Type B pancreatic cell (in vitro differentiated cells): Measurements from ENCODE around the gene HBP1. TPM values are rescaled to one million over a fixed set of nuclear protein-coding genes. Genes with fewer than 3 reads are reported as not detected.
"Not testable (repeated sequence)": the region's sequence is repeated elsewhere in the genome, so short reads cannot be mapped to it uniquely, and the experiment has no call there.

Experiments used
- DNase-seq: peaks from one replicate; pipeline ENCODE4 v3.0.0; 2021; ENCODE audit warnings: mixed read lengths; ENCODE audit not compliant: unreplicated experiment; ENCODE audit errors: extremely low spot score
- H3K27ac Mint-ChIP-seq: 2 replicates; pipeline ENCODE4 v1.8.0; 2021; ENCODE audit warnings: mild to moderate bottlenecking, mixed read lengths
- H3K27me3 Mint-ChIP-seq: 2 replicates; pipeline ENCODE4 v1.8.0; 2021; ENCODE audit warnings: mixed read lengths
- H3K36me3 Mint-ChIP-seq: 2 replicates; pipeline ENCODE4 v1.8.0; 2021; ENCODE audit warnings: mixed read lengths
- H3K4me1 Mint-ChIP-seq: one replicate; pipeline ENCODE4 v1.8.0; 2021; ENCODE audit warnings: mixed read lengths; ENCODE audit not compliant: unreplicated experiment
- H3K4me3 Mint-ChIP-seq: 2 replicates; pipeline ENCODE4 v1.8.0; 2021; ENCODE audit warnings: mild to moderate bottlenecking, mixed read lengths
- H3K9me3 Mint-ChIP-seq: 2 replicates; pipeline ENCODE4 v1.8.0; 2021; ENCODE audit warnings: mixed read lengths
- CTCF ChIP-seq: fragments of 200-600 bp; sonication (generic); conservative IDR thresholded peaks from 2 replicates; pipeline ENCODE4 v1.5.0; 2021; ENCODE audit warnings: antibody characterized with exemption, mild to moderate bottlenecking
- total RNA-seq: library from RNA; stranded (reverse); gene quantifications from 2 replicates; pipeline ENCODE4 v1.2.1, GENCODE V29; 2021; ENCODE audit warnings: low replicate concordance

HBP1 gene
- total RNA-seq, 1 donor from 2014 or later = 56.9 TPM

- H3K9me3 Mint-ChIP-seq = peaks cover 8% of the 10 kb centered on the region
- no peak for DNase-seq
These were observed 44.5 kb downstream of the HBP1 start for GRCh38 chr7:107213193-107213788.

GRCh38 chr7:107213945-107214344 lies 45.1 kb downstream of the HBP1 start:
- no peaks in the 10 kb centered on the region for H3K27me3 Mint-ChIP-seq
- no peak overlapping the region for H3K4me3 Mint-ChIP-seq
- peaks cover 29% of the 10 kb centered on the region for H3K36me3 Mint-ChIP-seq
- H3K9me3 Mint-ChIP-seq = peaks cover 8% of the 10 kb centered on the region
- H3K27ac Mint-ChIP-seq = no peak overlapping the region
- H3K4me1 Mint-ChIP-seq = no peaks in the 10 kb centered on the region
- TF ChIP-seq CTCF = no peak
- DNase-seq = no peak

More at GRCh38 chr7:107213193-107213788, 44.5 kb downstream of the HBP1 start:
- Mint-ChIP-seq H3K4me1 (no peaks in the 10 kb centered on the region), H3K4me3 (no peak overlapping the region), H3K27ac (no peak overlapping the region), H3K27me3 (no peaks in the 10 kb centered on the region), H3K36me3 (peaks cover 29% of the 10 kb centered on the region)
- TF ChIP-seq CTCF = no peak

- Mint-ChIP-seq H3K27me3 (no peaks in the 10 kb centered on the region), H3K36me3 (peaks cover 15% of the 10 kb centered on the region), H3K27ac (no peak overlapping the region), H3K4me3 (no peak overlapping the region), H3K4me1 (peaks cover 15% of the 10 kb centered on the region), H3K9me3 (no peaks in the 10 kb centered on the region)
- TF ChIP-seq CTCF = no peak
- no peak for DNase-seq
These were observed 50.9 kb downstream of the HBP1 start for GRCh38 chr7:107219563-107220244.

- no peak overlapping the region for H3K27ac Mint-ChIP-seq
- peaks cover 18% of the 10 kb centered on the region for H3K4me1 Mint-ChIP-seq
- H3K4me3 Mint-ChIP-seq = no peak overlapping the region
- DNase-seq = no peak
- no peak for TF ChIP-seq CTCF
- no peaks in the 10 kb centered on the region for H3K9me3 Mint-ChIP-seq
- H3K36me3 Mint-ChIP-seq = peaks cover 11% of the 10 kb centered on the region
- no peaks in the 10 kb centered on the region for H3K27me3 Mint-ChIP-seq
These were observed 51.6 kb downstream of the HBP1 start for GRCh38 chr7:107220356-107220755.

GRCh38 chr7:107220806-107221205 lies 52.0 kb downstream of the HBP1 start:
- not testable (repeated sequence) for H3K27me3 Mint-ChIP-seq, DNase-seq, H3K27ac Mint-ChIP-seq, H3K4me3 Mint-ChIP-seq, H3K9me3 Mint-ChIP-seq
- Mint-ChIP-seq H3K4me1 (peaks cover 18% of the 10 kb centered on the region), H3K36me3 (peaks cover 10% of the 10 kb centered on the region)

- no peaks in the 10 kb centered on the region for H3K9me3 Mint-ChIP-seq
- TF ChIP-seq CTCF = no peak
- DNase-seq = no peak
- no peaks in the 10 kb centered on the region for H3K27me3 Mint-ChIP-seq
- H3K27ac Mint-ChIP-seq = peak overlapping the region; percentile 68
- peaks cover 18% of the 10 kb centered on the region for H3K4me1 Mint-ChIP-seq
- peaks cover 3% of the 10 kb centered on the region for H3K36me3 Mint-ChIP-seq
- no peak overlapping the region for H3K4me3 Mint-ChIP-seq
These were observed 55.8 kb downstream of the HBP1 start for GRCh38 chr7:107224374-107225223.
